HG02840 (cell line): ENCODE measurements around the gene C17orf75.

Source experiments
- ATAC-seq: cut with Tn5 transposase; IDR thresholded peaks from one replicate; pipeline ENCODE4 v1.9.1; 2021; ENCODE audit warnings: mild to moderate bottlenecking, moderate library complexity, moderate number of reproducible peaks; ENCODE audit not compliant: unreplicated experiment, low FRiP score

Gene C17orf75

GRCh38 chr17:32311028-32311536 is 30.9 kb downstream of the C17orf75 start:
- ATAC-seq = no peak

- ATAC-seq = no peak
Observed at GRCh38 chr17:32307658-32308057, 34.3 kb downstream of the C17orf75 start.

- ATAC-seq = no peak
Observed at GRCh38 chr17:32305049-32305448, 36.9 kb downstream of the C17orf75 start.

- no peak for ATAC-seq
Observed at GRCh38 chr17:32303781-32304288, 38.1 kb downstream of the C17orf75 start.

- no peak for ATAC-seq
Observed at GRCh38 chr17:32302860-32303649, 38.9 kb downstream of the C17orf75 start.

- no peak for ATAC-seq
Observed at GRCh38 chr17:32302037-32302436, 39.9 kb downstream of the C17orf75 start.

GRCh38 chr17:32299580-32300164 is 42.3 kb downstream of the C17orf75 start:
- no peak for ATAC-seq

GRCh38 chr17:32298721-32299579 is 43.0 kb downstream of the C17orf75 start:
- ATAC-seq = no peak

GRCh38 chr17:32298298-32298697 is 43.7 kb downstream of the C17orf75 start:
- no peak for ATAC-seq

GRCh38 chr17:32297860-32298259 is 44.1 kb downstream of the C17orf75 start:
- ATAC-seq = no peak

GRCh38 chr17:32297424-32297823 is 44.5 kb downstream of the C17orf75 start:
- no peak for ATAC-seq

- ATAC-seq = no peak
Observed at GRCh38 chr17:32292094-32292493, 49.9 kb downstream of the C17orf75 start.

GRCh38 chr17:32289471-32290070 is 52.4 kb downstream of the C17orf75 start:
- ATAC-seq = no peak

- ATAC-seq = no peak
Observed at GRCh38 chr17:32288615-32289014, 53.4 kb downstream of the C17orf75 start.

GRCh38 chr17:32287804-32288511 is 54.0 kb downstream of the C17orf75 start:
- no peak for ATAC-seq

GRCh38 chr17:32286518-32286900 is 55.5 kb downstream of the C17orf75 start:
- ATAC-seq = no peak

GRCh38 chr17:32285746-32286517 is 56.0 kb downstream of the C17orf75 start:
- no peak for ATAC-seq

- no peak for ATAC-seq
Observed at GRCh38 chr17:32285306-32285705, 56.7 kb downstream of the C17orf75 start.

GRCh38 chr17:32283745-32284201 is 58.2 kb downstream of the C17orf75 start:
- ATAC-seq = no peak
